ENCODE measurements around the gene WNT5A.

The WNT5A gene

GRCh38 chr3:55486857-55487380 is at the start of gene WNT5A:
Gene WNT5A, minus strand, starts transcription at chr3:55487306. Its CDS starts 321 bp downstream, at chr3:55486985.
- no peak for DNase-seq (ENCODE audit: low spot score)

GRCh38 chr3:55534876-55535275 is 47.8 kb upstream of the WNT5A start:
- DNase-seq (ENCODE audit: low spot score), result no peak

- DNase-seq (ENCODE audit: low spot score), result no peak
Measured at GRCh38 chr3:55532806-55533205, 45.7 kb upstream of the WNT5A start.

GRCh38 chr3:55531321-55531720 is 44.2 kb upstream of the WNT5A start:
- DNase-seq (ENCODE audit: low spot score), result no peak

- DNase-seq (ENCODE audit: low spot score), result no peak
Measured at GRCh38 chr3:55527361-55527760, 40.3 kb upstream of the WNT5A start.

GRCh38 chr3:55526332-55527030 is 39.4 kb upstream of the WNT5A start:
- no peak for DNase-seq (ENCODE audit: low spot score)

GRCh38 chr3:55525436-55525835 is 38.3 kb upstream of the WNT5A start:
- DNase-seq (ENCODE audit: low spot score), result no peak

GRCh38 chr3:55524565-55525244 is 37.6 kb upstream of the WNT5A start:
- DNase-seq (ENCODE audit: low spot score), result no peak

GRCh38 chr3:55523471-55523870 is 36.4 kb upstream of the WNT5A start:
- no peak for DNase-seq (ENCODE audit: low spot score)

- no peak for DNase-seq (ENCODE audit: low spot score)
Measured at GRCh38 chr3:55521738-55522421, 34.8 kb upstream of the WNT5A start.

GRCh38 chr3:55521064-55521737 is 34.1 kb upstream of the WNT5A start:
- DNase-seq (ENCODE audit: low spot score), result no peak

GRCh38 chr3:55519019-55519418 is 31.9 kb upstream of the WNT5A start:
- no peak for DNase-seq (ENCODE audit: low spot score)

- no peak for DNase-seq (ENCODE audit: low spot score)
Measured at GRCh38 chr3:55518451-55518850, 31.3 kb upstream of the WNT5A start.

- no peak for DNase-seq (ENCODE audit: low spot score)
Measured at GRCh38 chr3:55516392-55517030, 29.4 kb upstream of the WNT5A start.

- no peak for DNase-seq (ENCODE audit: low spot score)
Measured at GRCh38 chr3:55515550-55516246, 28.6 kb upstream of the WNT5A start.

GRCh38 chr3:55514962-55515361 is 27.9 kb upstream of the WNT5A start:
- DNase-seq (ENCODE audit: low spot score), result no peak

- DNase-seq (ENCODE audit: low spot score), result no peak
Measured at GRCh38 chr3:55512571-55513343, 25.7 kb upstream of the WNT5A start.

- DNase-seq (ENCODE audit: low spot score), result no peak
Measured at GRCh38 chr3:55511895-55512570, 24.9 kb upstream of the WNT5A start.

GRCh38 chr3:55508335-55508734 is 21.2 kb upstream of the WNT5A start:
- no peak for DNase-seq (ENCODE audit: low spot score)

- no peak for DNase-seq (ENCODE audit: low spot score)
Measured at GRCh38 chr3:55507808-55508207, 20.7 kb upstream of the WNT5A start.

All from Ammon's horn (tissue), 1 donor.